Measurements from ENCODE around the gene HCFC1. TPM values are rescaled to one million over a fixed set of nuclear protein-coding genes. Genes with fewer than 3 reads are reported as not detected.

The HCFC1 gene
- total RNA-seq, 1 experiment from 2014 or later = 9.5 TPM

DNA sequence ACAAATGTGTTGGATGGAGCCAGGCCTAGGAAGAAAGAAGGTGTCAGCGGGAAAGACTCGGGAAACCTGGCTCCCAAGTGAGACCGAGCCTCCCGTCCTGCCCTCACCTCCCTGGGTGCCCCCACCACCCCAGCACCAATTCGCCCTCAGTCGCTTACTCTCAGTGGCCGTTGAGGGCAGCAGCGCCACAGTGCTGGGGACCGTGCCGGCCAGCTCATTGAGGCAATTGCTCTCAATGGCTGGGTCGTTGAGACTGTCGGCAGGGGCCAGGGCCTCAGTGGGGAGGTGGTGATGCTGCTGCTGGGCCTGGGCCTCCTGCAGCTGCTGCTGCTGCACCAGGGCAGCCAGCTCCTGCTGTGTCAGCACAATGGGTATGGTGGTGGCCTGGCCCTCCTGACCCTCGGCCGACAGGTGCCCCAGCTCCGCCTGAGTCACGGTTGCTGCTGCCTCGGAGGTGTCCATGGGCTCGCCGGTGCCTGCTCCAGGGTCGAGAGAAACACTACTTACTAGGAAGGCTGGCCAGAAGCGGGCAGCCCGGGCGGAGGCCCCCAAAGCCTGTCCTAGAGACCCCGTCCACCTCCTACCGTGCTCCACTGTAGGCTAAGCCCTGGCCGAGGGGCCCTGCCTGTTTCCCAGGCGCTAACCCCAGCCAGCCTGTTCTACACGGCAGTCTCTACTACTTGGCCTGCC, 19.8 kb downstream of the HCFC1 start:
- in situ Hi-C loops (cut with HindIII; ENCODE audit: low pct_unique_long_range_greater_than_20kb, low sequenced_read_pairs) = no loop called here
- DNase-seq (ENCODE audit: low read depth) = no peak

DNA sequence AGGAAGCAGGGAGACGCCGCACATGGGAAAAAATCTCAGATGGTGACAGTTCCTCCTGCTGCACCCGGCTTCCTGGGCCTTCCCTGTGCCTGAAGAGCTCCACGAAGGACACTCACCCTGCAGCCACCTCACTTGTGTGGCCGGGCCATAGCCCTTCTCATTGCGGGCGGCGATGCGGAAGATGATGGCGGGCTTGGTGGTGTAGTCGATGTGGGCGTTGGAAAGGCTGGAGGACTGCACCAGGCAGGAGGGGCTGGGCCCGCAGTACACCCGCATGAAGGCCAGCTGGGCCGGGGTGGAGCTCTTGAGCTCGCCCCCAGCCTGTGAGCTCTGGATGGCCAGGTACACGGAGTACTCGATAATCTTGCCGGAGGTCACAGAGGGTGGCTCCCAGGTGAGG, 21.5 kb downstream of the HCFC1 start:
- in situ Hi-C loops (cut with HindIII; ENCODE audit: low pct_unique_long_range_greater_than_20kb, low sequenced_read_pairs) = no loop called here
- DNase-seq (ENCODE audit: low read depth) = no peak

DNA sequence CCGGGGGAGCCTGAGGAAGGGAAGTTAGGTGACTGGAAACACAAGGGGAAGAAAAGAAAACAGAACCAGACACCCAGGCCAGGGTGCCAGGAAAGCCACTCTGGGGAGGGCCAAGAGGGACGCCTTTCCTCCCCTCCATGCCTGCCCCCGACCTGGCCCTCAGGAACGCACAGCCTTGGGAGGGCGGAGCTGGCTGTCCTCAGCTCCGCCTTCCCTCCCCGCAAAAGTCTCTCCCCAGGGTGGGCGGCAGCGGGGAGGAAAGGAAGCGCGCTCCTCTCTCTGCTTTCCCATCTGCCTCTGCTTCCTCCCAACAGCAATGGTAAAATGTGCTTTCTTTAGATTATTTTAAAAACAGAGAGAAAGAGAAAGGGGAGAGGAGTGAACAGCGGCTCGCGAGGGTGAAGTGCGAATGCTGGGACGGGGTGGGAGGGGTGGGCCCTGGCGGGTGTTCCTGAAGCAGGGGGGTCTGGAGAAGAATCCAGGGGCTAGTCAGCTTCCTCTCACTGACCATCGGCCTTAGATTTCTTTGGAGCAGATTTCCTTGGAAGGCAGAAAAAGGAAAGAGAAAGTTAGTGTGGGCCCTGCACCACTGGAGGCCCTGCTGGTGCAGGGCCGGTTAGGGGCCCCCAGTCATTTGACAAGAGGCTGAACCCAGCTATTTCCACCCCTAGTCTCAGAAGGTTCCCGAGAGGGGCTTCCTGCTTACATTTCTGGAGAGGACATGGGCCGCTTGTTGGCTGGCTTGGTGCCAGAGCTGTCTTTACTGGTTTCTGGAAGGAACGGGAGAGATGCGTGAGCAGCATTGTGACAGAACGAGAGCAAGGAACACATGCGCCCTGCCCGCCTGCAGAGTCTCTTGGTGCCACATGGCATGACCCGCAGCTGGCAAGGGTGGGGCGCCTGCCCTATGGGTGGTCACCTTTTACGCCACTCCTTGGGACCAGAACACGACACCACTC, 22.5 kb downstream of the HCFC1 start:
- in situ Hi-C loops (cut with HindIII; ENCODE audit: low pct_unique_long_range_greater_than_20kb, low sequenced_read_pairs) = no loop called here
- DNase-seq (ENCODE audit: low read depth) = no peak

DNA sequence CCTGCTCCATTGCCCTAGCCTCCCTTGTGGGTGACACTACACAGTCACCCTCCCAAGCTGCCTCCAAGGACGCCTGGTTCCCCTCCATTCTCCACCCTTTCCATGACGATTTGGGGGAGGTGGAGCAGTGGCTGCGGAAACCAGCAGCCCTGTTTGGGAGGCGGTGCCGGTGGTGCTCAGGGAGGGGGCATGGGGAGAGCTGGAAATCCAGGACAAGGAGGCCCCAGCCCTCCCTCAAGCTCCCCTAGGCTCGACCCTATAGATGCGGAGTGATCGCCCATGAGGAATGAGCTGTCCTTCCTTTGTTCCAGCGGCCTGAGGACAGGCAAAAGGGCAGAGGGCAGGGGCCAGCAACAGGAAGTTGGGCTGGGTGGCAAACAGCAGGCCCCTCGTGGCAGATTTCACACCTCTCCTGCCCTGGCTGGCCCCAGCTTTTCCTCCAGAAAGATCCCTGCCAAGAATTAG, 23.6 kb downstream of the HCFC1 start:
- DNase-seq (ENCODE audit: low read depth) = no peak
- in situ Hi-C loops (cut with HindIII; ENCODE audit: low pct_unique_long_range_greater_than_20kb, low sequenced_read_pairs) = no loop called here

DNA sequence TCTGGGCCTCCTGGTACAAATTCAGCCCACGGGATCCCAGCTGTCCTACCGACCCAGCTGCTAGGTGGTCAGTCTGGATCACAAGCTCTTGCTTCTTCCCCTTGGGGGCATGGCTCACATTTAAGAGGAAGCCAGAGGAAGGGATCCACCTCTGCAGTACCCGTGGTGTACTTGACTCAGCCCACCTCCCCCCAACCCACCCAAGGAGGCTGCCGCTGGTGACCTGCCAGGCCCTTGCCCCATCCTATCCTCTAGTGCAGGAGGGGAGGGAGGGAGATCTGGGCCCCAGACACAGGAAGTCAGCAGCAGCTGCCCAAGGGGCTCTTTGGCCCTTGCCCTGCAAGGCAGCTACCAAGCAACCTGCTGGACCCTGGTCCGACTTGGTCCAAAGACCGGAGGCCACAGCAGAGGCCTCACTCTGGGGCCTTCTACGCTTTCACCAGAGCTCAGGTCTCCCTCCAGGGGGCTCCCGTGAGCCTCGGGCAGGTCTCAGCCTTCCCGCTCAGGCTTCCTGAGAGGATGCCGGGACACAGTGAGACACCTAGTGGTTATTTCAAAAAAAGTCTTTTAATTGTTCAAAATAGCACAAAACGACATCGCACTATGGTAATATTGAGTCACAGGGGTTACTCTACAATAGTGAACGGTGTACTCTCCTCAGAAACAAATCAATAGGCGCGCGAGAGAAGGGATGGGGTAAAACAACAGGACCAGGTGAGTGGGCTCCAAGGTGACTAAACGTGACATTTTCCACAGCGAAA, 24.4 kb downstream of the HCFC1 start:
- in situ Hi-C loops (cut with HindIII; ENCODE audit: low pct_unique_long_range_greater_than_20kb, low sequenced_read_pairs) = no loop called here
- peak; percentile 58 for DNase-seq (ENCODE audit: low read depth)

DNA sequence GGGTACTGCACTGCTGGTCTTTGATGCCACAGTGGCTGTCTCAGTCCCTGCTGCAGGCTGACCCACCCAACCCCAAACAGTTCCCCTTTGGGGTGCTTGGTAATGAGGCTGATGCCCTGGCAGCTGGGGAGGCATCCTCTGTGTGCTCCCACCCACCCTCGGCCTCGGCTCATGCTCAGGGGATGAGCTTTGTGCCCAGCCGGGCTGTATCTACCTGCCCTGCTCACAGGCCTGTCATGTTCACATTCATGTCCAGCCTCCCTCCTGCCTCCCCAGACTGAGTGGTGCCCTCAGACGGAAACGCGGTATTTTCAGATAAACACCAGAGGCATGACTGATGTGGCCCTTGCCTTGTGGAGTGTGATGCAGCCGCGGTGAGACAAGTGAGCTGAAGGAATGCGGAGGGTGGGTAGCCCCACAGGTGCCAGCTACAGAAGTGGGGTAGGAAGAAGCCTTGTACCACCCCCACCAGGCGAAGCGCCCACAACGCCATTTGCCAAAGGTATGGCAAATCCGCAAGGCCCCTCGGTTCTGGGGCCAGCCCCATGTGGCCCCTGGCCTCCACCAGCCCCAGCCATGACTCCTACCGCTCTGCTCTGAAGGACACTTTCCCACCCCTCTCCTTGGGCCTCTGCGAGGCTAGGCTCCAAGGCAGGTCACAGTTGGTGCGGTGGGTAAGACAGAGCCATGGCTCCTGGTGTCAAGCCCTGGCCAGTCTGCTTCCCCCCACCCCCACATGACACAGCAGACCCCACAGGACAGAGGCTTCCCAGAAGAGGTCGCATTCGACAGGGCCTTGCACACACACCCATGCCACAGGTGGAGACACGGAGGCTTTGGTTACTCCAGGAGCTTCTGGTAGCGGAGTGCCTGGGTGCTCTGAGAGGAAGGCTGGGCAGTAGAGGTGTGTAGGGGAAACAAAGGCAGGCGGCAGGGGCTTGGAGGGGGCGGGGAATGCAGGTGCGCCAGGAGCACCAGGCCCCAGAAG, 25.4 kb downstream of the HCFC1 start:
- no peak for DNase-seq (ENCODE audit: low read depth)
- in situ Hi-C loops (cut with HindIII; ENCODE audit: low pct_unique_long_range_greater_than_20kb, low sequenced_read_pairs) = no loop called here

DNA sequence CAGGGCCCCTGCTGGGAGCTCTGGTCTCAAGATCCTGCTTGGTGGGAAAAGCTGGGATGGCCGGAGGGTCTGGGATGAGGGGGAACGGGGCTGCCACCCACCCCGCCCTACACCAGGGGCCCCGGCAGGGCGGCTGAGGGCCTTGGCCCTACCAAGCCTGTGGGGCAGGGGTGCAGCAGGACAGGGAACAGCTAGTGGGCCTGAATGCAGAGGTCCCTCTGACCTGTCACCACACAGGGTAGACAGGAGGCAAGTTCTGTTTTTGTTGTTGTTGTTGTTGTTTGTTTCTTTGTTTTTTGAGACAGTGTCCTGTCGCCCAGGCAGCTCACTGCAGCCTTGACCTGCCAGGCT, 26.8 kb downstream of the HCFC1 start:
- no peak for DNase-seq (ENCODE audit: low read depth)
- in situ Hi-C loops (cut with HindIII; ENCODE audit: low pct_unique_long_range_greater_than_20kb, low sequenced_read_pairs) = no loop called here

DNA sequence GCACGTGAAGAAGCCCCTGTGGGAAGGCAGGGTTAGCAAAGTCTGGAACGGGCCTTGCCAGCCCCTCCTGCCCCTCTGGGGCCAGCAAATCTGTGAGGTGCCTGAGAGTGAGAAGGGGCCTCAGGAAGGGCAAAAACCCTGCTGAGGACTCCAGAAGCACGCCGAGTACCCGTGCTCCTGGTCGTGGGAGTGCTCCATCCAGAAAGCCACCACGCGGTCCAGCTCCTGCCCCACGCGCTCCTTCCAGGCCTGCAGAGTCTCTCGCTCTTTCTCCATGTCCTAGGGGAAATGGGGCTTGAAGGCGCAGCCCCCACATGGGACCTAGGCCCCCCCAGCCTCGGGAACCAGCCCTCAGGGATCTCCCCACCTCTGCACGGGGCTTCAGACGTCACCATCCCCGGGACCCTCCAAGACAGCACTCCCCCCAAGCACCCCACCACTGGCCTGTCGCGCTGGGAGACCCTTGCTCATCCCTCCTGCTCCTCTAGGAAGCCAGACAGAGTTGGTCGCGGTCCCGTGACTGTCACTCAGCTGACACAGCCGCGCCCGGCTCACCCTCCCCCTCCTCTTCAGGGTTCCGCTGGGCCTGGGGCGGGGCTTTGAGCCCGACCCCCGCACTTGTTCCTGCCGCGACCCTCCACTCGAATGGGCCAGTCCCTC, 27.3 kb downstream of the HCFC1 start, which contains the start of gene RENBP:
Gene RENBP, minus strand, starts transcription at position 504 of the 660 bp plus-strand sequence. Its CDS starts 33 bp downstream, at position 471.
- in situ Hi-C loops (cut with HindIII; ENCODE audit: low pct_unique_long_range_greater_than_20kb, low sequenced_read_pairs) = no loop called here
- DNase-seq (ENCODE audit: low read depth) = no peak

DNA sequence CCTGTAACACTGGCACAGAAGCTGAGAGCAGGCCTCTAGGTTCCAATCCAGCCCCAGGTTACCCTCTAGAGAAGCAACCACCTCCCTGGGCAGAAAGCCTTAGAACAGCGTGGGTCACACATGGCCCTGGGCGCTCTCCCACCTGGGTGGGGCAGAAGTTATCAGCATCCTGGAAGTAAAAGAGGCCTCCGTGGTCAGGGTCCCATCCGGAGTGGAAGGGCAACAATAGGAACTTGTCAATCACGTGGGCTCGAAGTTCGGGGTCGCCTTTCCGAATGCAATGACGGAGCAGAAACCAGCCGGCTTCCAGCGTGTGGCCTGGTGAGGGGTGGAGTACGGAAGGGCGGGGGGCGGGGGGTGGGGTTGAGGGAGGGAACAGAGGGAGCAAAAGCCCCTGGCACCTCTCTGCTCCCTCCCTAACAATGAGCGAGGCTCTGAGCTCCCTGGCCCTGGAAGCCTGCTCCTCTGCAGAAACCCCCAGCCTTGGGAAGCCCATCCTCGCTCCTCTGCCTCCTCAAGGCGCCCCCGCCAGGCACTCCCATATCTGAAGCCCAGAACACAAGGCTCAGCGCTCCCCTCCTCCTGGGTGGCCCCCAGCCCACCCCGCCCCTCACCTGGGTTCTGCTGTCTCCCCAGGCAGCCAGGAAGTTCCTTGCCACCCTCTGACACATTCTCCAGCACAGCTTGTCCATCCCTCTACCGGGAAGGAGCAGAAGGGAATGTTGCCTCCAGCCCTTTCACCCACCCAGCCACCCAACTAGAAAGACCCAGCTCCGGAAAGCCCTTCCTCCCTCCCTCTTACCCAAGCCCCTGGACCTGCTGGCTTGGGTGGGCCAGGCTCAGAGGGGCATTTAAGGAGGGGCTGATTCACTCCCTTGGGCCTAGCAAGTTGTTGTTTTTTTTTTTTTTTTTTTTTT, 30.0 kb downstream of the HCFC1 start:
- no peak for DNase-seq (ENCODE audit: low read depth)
- in situ Hi-C loops (cut with HindIII; ENCODE audit: low pct_unique_long_range_greater_than_20kb, low sequenced_read_pairs) = no loop called here

DNA sequence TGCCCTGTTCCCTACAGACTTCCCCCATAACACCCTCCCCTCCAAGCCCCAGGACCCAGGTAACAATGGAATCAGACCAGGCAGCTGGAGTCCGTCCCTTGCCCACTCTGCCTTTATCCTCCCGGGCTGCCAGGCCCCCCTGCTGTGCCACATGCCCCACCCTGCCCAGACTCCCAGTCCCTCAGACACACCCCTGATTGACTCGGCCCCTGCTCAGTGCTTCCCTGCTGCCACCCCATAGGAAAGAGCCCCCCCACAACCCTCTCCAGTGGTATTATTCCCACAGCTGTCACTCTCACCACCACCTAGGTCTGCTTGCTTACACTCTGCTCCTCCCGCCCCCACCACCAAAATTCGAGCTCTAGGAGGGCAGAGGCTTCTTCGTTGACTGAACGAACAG, 32.0 kb downstream of the HCFC1 start:
- no peak for DNase-seq (ENCODE audit: low read depth)
- in situ Hi-C loops (cut with HindIII; ENCODE audit: low pct_unique_long_range_greater_than_20kb, low sequenced_read_pairs) = no loop called here

DNA sequence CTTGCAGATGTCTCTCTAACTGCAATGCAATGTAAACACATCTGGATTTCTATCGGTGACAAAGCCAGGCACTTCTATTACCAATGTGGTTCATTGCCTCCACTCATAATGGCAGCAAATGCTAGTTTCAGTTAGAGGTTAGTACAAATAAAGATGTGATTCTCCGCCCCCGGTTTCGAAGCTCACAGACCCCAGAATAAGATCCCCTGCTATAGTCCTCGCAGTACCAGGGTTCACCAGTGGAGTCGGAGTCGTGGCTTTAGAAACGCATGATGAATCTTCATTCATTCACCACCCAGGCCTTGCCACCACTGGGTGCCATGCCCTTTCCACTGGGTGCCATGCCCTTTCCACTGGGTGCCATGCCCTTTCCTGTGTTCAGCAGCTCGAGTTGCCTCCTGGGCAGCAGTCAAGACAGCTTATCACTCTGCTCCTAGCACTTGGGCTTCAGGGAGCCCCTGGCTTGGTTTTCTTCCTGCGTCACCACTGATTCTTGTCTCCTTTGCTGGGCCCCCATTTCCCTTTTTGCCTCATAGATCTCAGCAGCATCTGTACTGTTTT, 33.3 kb downstream of the HCFC1 start:
- in situ Hi-C loops (cut with HindIII; ENCODE audit: low pct_unique_long_range_greater_than_20kb, low sequenced_read_pairs) = no loop called here
- no peak for DNase-seq (ENCODE audit: low read depth)

DNA sequence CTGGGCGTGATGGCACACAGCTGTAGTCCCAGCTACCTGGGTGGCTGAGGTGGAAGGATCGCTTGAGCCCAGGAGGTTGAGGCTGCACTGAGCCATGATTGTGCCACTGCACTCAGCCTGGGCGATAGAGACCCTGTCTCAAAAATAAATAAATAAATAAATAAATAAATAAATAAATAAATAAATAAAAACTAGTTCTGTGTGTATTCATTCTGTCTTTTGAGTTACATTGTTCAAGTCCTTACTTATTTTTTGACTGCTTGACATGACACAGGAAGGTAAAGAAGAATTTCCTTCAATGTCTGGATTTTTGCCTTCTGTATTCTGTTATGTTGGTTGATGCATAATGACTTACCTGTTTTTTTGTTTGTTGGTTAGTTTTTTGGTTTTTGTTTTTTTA, 34.6 kb downstream of the HCFC1 start:
- in situ Hi-C loops (cut with HindIII; ENCODE audit: low pct_unique_long_range_greater_than_20kb, low sequenced_read_pairs) = no loop called here
- DNase-seq (ENCODE audit: low read depth) = no peak

DNA sequence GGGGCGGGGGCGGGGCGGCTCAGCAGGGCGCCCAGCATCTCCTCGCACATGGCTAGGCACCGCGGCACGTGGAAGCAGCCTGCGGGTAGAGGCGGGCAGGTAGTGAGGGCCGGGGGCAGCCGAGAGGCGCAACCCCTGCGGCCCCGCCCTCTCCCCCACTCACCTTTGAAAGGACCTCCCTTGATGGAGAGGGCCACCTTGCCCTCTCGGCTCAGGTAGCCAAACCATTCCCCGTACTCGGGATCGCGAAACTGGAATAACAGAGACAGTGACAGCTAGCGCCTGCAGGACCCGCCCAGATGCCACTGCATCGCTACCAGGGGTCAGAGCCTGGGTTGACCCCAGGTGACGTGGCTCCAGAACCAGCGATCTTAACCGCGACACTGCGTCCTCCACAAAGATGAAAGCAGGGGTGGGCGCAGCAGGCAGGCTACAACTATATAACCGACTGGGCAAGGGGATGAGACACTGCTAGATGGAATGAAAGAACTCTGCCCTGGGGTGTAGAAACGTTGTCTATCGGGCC, 36.2 kb downstream of the HCFC1 start:
- DNase-seq (ENCODE audit: low read depth) = no peak
- in situ Hi-C loops (cut with HindIII; ENCODE audit: low pct_unique_long_range_greater_than_20kb, low sequenced_read_pairs) = no loop called here

DNA sequence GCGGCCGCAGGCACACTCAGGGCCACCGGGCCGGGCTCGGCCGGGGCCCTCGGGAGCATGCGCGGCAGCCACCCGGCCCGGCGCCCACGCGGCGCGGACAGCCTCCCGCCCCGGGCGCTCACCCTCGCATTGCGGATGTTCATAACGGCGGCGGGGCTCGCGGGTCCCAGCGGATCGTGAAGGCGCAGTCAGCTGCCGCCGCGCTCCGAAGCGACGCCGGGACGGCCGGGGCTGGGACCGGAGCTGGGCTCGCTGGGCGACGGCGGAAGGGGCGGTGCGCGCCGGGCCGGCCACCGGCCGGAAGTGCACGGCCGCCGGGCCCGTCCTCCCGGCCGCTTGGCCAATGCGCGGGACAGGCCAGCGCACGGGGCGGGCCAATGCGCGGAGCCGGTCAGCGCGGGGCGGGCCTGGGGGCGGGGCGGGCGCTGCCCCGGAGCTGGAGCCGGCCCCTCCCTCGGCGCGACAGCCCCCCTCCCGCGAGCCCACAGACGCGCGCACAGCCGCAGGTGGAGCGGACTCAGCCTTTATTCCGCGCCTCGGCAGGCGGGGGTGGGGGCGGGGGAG, 36.8 kb downstream of the HCFC1 start, which contains the start of gene NAA10:
Gene NAA10, minus strand, starts transcription at position 276 of the 564 bp plus-strand sequence. Its CDS starts 133 bp downstream, at position 143.
- in situ Hi-C loops (cut with HindIII; ENCODE audit: low pct_unique_long_range_greater_than_20kb, low sequenced_read_pairs) = no loop called here
- peak; percentile 59 for DNase-seq (ENCODE audit: low read depth)

DNA sequence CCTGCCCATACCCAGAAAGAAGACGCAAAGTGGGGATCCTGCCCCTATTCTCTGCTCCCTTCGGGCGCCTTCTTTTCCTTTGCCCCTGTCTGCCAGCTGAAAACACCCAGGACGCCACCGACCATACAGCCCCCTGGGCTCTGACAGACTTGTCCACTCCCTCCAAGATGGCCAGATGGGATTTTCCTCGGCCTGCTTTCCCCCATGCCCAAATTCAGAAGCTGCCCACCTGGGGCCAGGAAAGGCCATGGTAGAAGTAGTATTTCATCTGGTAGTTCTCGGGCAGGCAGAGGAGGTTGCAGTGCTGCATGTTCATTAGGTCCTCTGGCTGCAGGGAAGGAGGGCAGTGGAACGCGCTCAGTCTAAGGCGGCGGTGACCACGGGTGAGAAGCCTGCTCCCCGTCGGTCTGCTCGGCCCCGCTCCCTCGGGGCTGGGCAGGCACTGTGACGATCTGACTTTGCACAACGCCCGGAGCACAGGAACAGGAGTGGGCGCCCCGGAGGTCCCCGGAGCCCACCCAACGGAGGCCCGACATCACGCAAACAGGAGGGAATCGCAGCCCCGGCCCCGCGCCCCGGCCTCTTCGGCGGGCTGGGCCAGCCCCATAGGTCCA, 37.4 kb downstream of the HCFC1 start:
- no peak for DNase-seq (ENCODE audit: low read depth)
- in situ Hi-C loops (cut with HindIII; ENCODE audit: low pct_unique_long_range_greater_than_20kb, low sequenced_read_pairs) = no loop called here

Measured in Caki2 (cell line).